ENCODE results near the gene DCXR.

GRCh38 chr17:82061047-82061925 lies 23.8 kb upstream of the DCXR start:
- TF ChIP-seq CTCF (IDR thresholded peaks at IDR 0.05) (no peak), POLR2A (IDR thresholded peaks at IDR 0.05) (no peak), POLR2AphosphoS5 (IDR thresholded peaks at IDR 0.05) (no peak)

Measured in upper lobe of left lung (tissue), 4 donors.